GM12878 (cell line): Measurements from ENCODE around the gene CRTC3. TPM values are rescaled to one million over a fixed set of nuclear protein-coding genes. Genes with fewer than 3 reads are reported as not detected.

Experiments
- BACH1 ChIP-seq: fragments of 450-650 bp; IDR thresholded peaks from 2 replicates; pipeline ENCODE4 v1.6.1; 2017; ENCODE audit warnings: mild to moderate bottlenecking, borderline replicate concordance
- CHD1 ChIP-seq: IDR thresholded peaks from 2 replicates; pipeline ENCODE4 v1.6.1; 2012; ENCODE audit warnings: low read depth, low read length, improper control_type of control experiment
- HDAC6 ChIP-seq: fragments of 200-600 bp; sonication (generic); IDR thresholded peaks from one replicate; pipeline ENCODE4 v1.8.0; 2017; ENCODE audit warnings: antibody characterized with exemption; ENCODE audit not compliant: unreplicated experiment
- IKZF2 ChIP-seq, 2 experiments: fragments of 450-650 bp; IDR thresholded peaks; 2 replicates each; pipeline ENCODE4 v1.6.1; 2017; ENCODE audit warnings: mild to moderate bottlenecking in 2 of 2, moderate library complexity in 2 of 2
- MEF2B ChIP-seq: fragments of 450-650 bp; IDR thresholded peaks from 2 replicates; pipeline ENCODE4 v1.6.1; 2018; ENCODE audit warnings: mild to moderate bottlenecking, moderate library complexity; ENCODE audit not compliant: partially characterized antibody, poor library complexity, severe bottlenecking
- NFYB ChIP-seq: IDR thresholded peaks from 2 replicates; pipeline ENCODE4 v1.6.1; 2011; ENCODE audit warnings: low read depth, mild to moderate bottlenecking, low read length, improper control_type of control experiment, moderate library complexity; ENCODE audit not compliant: insufficient read depth
- PAX5 ChIP-seq: IDR thresholded peaks from 2 replicates; pipeline ENCODE4 v1.6.1; 2011; ENCODE audit warnings: low read depth, low read length, borderline replicate concordance
- PML ChIP-seq: IDR thresholded peaks from 2 replicates; pipeline ENCODE4 v1.6.1; 2012; ENCODE audit warnings: low read length, inconsistent platforms
- POU2F2 ChIP-seq: IDR thresholded peaks from 3 replicates; pipeline ENCODE4 v1.6.1; 2011; ENCODE audit warnings: low read depth, mild to moderate bottlenecking, low read length, borderline replicate concordance
- RFX5 ChIP-seq: IDR thresholded peaks from 2 replicates; pipeline ENCODE4 v1.6.1; 2011; ENCODE audit warnings: low read depth, low read length, improper control_type of control experiment
- RUNX3 ChIP-seq: IDR thresholded peaks from 2 replicates; pipeline ENCODE4 v1.6.1; 2012; ENCODE audit warnings: low read length, inconsistent platforms
- SPI1 ChIP-seq: IDR thresholded peaks from 2 replicates; pipeline ENCODE4 v1.6.1; 2011; ENCODE audit warnings: low read depth, mild to moderate bottlenecking, low read length, moderate library complexity, borderline replicate concordance; ENCODE audit not compliant: insufficient read depth
- SREBF1 ChIP-seq: IDR thresholded peaks from 2 replicates; pipeline ENCODE4 v1.6.1; 2012; ENCODE audit warnings: mild to moderate bottlenecking, low read length
- SRF ChIP-seq, 2 experiments: IDR thresholded peaks; 2 replicates each; pipeline ENCODE4 v1.6.1; 2011; ENCODE audit warnings: low read depth in 2 of 2, low read length in 2 of 2, mild to moderate bottlenecking in 1 of 2, moderate library complexity in 1 of 2
- SUPT20H ChIP-seq: IDR thresholded peaks from 2 replicates; pipeline ENCODE4 v1.6.1; 2011; ENCODE audit warnings: low read depth, mild to moderate bottlenecking, low read length, moderate library complexity, borderline replicate concordance; ENCODE audit not compliant: control insufficient read depth
- YY1 ChIP-seq: IDR thresholded peaks from 2 replicates; pipeline ENCODE4 v1.6.1; 2011; ENCODE audit warnings: low read depth, mild to moderate bottlenecking, low read length
- polyA plus RNA-seq, 11 experiments: library from polyadenylated mRNA; depleted of rRNA in 4 of 11; unstranded in 6 of 11; stranded (reverse) in 5 of 11; fragments of >200 nt; fragmentation: Nextera tagmentation in 4 of 11; fragmentation: Illumina TruSeq in 1 of 11; extraction: Ambion mirVana in 4 of 11; extraction: Trizol in 1 of 11; gene quantifications; 1 replicate in 1 of 11; 2 replicates in 10 of 11; pipeline versions ENCODE4 v1.2.1 to v1.2.3, GENCODE V29; 2011 to 2016; ENCODE audit warnings: inconsistent platforms in 2 of 11, missing spikeins in 2 of 11, low read depth in 1 of 11
- total RNA-seq, 4 experiments: library from RNA; depleted of rRNA in 3 of 4; stranded (reverse); fragments of >200 nt in 3 of 4; fragmentation: Illumina TruSeq in 1 of 4; extraction: Trizol in 1 of 4; gene quantifications; 2 replicates each; pipeline versions ENCODE4 v1.2.1 to v1.2.3, GENCODE V29; 2013 to 2021
- TF ChIP-seq, protein P1 (sequence below): IDR thresholded peaks from 2 replicates; pipeline ENCODE4 v1.6.1; 2012; ENCODE audit warnings: low read length, inconsistent platforms
- TF ChIP-seq, protein P2 (sequence below): fragments of 450-650 bp; IDR thresholded peaks from 2 replicates; pipeline ENCODE4 v1.6.1; 2017; ENCODE audit warnings: low read depth, mild to moderate bottlenecking, moderate library complexity
- TF ChIP-seq, protein P3 (sequence below): fragments of 150-350 bp; IDR thresholded peaks from 2 replicates; pipeline ENCODE4 v1.6.1; 2016; ENCODE audit warnings: low read depth, low read length
- TF ChIP-seq, protein P4 (sequence below): IDR thresholded peaks from 2 replicates; pipeline ENCODE4 v1.6.1; 2011; ENCODE audit warnings: borderline replicate concordance, low read depth, mild to moderate bottlenecking, moderate library complexity, mixed read lengths, low read length; ENCODE audit not compliant: insufficient read depth; ENCODE audit errors: extremely low read length

CRTC3 gene
- total and polyA plus RNA-seq, 10 of the 15 experiments (the other 5 are each of a cell fraction or from before 2014, with no cell fraction given), result 3.5 to 36.9 (median 18.9) TPM

DNA sequence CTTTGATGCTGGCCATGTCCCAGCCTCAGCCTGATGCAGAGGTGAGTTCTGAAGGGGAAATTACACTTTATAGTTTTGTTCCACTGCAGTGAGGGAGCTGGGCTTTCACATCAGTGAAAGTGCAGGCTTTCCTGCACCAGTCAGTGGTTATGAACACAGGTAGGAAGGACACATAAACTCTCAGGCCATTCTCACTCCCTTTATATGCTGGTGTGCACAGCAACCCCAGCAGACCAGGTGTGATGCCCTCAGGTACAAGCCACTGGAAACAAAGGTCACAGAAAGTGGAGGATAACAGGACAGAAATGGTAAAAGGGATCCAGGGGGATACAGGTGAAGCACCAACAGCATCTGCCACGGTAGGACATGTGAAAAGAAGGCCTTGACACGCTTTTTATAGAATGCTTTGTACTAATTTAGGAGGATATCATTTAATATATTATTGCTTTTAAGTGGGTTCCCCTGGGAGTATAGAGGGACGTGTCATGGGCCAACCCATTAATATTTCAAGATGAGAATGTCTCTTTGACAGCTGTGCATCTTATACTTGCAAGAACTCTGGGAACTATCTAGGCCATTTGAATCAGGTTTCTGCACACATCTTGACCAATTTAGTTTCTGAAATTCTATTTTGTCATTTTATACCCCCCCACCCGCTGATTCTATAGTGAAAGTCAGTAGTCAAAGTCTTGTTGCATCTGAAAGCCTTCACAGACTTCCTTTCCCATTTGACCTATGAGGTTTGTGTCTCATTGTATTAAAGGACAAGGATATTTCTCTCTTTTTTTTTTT is 162.5 kb downstream of the CRTC3 start (continued):
- TF ChIP-seq NFYB (no peak), PML (peak; percentile 62), MEF2B (peak; percentile 95), IKZF2 (IDR thresholded peaks at IDR 0.05) (0 out of 4 replicates have a peak, but pooled peaks of 1 of the 2 experiments have one; percentile 9), SREBF1 (no peak), SPI1 (no peak), SUPT20H (no peak), SRF (IDR thresholded peaks at IDR 0.05; ENCODE audit: low read depth in 2 of 2, low read length in 2 of 2) (no peak), PAX5 (no peak), BACH1 (no peak), HDAC6 (no peak), POU2F2 (0 out of 3 replicates have a peak, but pooled peaks have one; percentile 29), YY1 (no peak), RFX5 (no peak), RUNX3 (peak; percentile 51), CHD1 (no peak)
- TF ChIP-seq, protein P1, sequence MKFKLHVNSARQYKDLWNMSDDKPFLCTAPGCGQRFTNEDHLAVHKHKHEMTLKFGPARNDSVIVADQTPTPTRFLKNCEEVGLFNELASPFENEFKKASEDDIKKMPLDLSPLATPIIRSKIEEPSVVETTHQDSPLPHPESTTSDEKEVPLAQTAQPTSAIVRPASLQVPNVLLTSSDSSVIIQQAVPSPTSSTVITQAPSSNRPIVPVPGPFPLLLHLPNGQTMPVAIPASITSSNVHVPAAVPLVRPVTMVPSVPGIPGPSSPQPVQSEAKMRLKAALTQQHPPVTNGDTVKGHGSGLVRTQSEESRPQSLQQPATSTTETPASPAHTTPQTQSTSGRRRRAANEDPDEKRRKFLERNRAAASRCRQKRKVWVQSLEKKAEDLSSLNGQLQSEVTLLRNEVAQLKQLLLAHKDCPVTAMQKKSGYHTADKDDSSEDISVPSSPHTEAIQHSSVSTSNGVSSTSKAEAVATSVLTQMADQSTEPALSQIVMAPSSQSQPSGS, result peak; percentile 69
- TF ChIP-seq, protein P2, sequence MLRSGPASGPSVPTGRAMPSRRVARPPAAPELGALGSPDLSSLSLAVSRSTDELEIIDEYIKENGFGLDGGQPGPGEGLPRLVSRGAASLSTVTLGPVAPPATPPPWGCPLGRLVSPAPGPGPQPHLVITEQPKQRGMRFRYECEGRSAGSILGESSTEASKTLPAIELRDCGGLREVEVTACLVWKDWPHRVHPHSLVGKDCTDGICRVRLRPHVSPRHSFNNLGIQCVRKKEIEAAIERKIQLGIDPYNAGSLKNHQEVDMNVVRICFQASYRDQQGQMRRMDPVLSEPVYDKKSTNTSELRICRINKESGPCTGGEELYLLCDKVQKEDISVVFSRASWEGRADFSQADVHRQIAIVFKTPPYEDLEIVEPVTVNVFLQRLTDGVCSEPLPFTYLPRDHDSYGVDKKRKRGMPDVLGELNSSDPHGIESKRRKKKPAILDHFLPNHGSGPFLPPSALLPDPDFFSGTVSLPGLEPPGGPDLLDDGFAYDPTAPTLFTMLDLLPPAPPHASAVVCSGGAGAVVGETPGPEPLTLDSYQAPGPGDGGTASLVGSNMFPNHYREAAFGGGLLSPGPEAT, result peak; percentile 7; the same call in 1 of the 2 replicates
- TF ChIP-seq, protein P3, sequence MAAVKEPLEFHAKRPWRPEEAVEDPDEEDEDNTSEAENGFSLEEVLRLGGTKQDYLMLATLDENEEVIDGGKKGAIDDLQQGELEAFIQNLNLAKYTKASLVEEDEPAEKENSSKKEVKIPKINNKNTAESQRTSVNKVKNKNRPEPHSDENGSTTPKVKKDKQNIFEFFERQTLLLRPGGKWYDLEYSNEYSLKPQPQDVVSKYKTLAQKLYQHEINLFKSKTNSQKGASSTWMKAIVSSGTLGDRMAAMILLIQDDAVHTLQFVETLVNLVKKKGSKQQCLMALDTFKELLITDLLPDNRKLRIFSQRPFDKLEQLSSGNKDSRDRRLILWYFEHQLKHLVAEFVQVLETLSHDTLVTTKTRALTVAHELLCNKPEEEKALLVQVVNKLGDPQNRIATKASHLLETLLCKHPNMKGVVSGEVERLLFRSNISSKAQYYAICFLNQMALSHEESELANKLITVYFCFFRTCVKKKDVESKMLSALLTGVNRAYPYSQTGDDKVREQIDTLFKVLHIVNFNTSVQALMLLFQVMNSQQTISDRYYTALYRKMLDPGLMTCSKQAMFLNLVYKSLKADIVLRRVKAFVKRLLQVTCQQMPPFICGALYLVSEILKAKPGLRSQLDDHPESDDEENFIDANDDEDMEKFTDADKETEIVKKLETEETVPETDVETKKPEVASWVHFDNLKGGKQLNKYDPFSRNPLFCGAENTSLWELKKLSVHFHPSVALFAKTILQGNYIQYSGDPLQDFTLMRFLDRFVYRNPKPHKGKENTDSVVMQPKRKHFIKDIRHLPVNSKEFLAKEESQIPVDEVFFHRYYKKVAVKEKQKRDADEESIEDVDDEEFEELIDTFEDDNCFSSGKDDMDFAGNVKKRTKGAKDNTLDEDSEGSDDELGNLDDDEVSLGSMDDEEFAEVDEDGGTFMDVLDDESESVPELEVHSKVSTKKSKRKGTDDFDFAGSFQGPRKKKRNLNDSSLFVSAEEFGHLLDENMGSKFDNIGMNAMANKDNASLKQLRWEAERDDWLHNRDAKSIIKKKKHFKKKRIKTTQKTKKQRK, result no peak
- TF ChIP-seq, protein P4, sequence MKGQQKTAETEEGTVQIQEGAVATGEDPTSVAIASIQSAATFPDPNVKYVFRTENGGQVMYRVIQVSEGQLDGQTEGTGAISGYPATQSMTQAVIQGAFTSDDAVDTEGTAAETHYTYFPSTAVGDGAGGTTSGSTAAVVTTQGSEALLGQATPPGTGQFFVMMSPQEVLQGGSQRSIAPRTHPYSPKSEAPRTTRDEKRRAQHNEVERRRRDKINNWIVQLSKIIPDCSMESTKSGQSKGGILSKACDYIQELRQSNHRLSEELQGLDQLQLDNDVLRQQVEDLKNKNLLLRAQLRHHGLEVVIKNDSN, result no peak
